HG03175 (cell line): ENCODE results near the gene DCK.
"Not testable (repeated sequence)": the region's sequence is repeated elsewhere in the genome, so short reads cannot be mapped to it uniquely, and the experiment has no call there.

ENCODE experiments used
- ATAC-seq: cut with Tn5 transposase; IDR thresholded peaks from one replicate; pipeline ENCODE4 v1.9.1; 2021; ENCODE audit warnings: mild to moderate bottlenecking, moderate library complexity; ENCODE audit not compliant: unreplicated experiment

The DCK gene

DNA sequence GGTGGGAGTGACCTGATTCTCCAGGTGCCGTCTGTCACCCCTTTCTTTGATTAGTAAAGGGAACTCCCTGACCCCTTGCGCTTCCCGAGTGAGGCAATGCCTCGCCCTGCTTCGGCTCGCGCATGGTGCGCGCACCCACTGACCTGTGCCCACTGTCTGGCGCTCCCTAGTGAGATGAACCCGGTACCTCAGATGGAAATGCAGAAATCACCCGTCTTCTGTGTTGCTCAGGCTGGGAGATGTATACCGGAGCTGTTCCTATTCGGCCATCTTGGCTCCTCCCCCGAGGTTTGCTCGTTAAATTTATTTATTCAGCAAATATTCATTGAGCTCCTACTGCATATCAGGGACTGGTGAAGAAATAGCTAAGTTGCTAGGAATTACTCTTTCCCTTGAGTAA lies 66.1 kb downstream of the DCK start:
- ATAC-seq: not testable (repeated sequence)

GRCh38 chr4:71062436-71062835 lies 69.0 kb downstream of the DCK start:
- ATAC-seq: no peak

DNA sequence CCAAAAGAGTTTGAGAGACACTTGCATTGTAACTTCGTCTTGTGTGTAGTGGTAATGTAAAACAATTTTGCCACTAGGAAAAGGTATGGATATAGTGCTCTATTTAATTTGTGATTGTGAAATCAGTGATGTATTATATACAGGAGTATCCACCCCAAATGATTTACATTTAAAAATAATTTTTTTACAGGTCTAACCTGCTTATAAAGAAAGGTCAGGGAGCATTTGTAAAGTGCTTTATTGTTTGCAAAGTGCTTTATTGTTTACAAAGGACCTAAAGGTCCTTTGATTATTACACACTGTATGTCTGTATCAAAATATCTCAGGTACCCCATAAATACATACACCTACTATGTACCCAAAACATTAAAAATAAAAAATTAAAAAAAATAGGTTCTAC lies 70.3 kb downstream of the DCK start:
- no peak for ATAC-seq

DNA sequence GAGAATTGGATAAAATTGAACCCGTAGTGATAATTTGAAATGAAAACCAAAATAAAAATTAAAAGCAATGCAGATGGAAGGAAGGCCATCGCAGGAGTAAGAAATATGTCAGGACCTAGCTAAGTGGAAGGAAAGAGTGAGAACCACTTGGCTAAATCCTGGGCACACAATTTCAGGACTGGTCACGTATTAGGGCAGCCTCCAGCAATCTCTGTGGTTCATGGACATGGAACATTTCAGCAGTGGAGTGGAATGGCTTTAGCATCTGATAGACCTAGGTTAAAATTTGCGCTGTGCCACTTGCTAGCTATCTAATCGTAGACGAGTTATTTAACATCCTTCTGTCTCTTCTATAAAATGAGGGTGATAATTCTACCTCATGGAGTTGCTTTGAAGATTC lies 71.1 kb downstream of the DCK start:
- ATAC-seq: no peak

- ATAC-seq: no peak
Measured at GRCh38 chr4:71065991-71066510, 72.6 kb downstream of the DCK start.

- no peak for ATAC-seq
Measured at GRCh38 chr4:71066737-71067716, 73.6 kb downstream of the DCK start.

- ATAC-seq: no peak
Measured at GRCh38 chr4:71069063-71069462, 75.6 kb downstream of the DCK start.

GRCh38 chr4:71070015-71070414 lies 76.6 kb downstream of the DCK start:
- ATAC-seq: no peak

- no peak for ATAC-seq
Measured at GRCh38 chr4:71074452-71075299, 81.2 kb downstream of the DCK start.
